OCI-LY1 (cell line): ENCODE data around the gene HAND1.

Source experiments
- H2AFZ ChIP-seq: fragments of 200-600 bp; sonication (generic), shearing (Covaris generic); 2 replicates; pipeline ENCODE4 v1.6.0; 2014; ENCODE audit warnings: antibody characterized with exemption, mild to moderate bottlenecking, low read length
- H3F3A ChIP-seq: fragments of 200-600 bp; sonication (generic), shearing (Covaris generic); 2 replicates; pipeline ENCODE4 v1.6.0; 2014; ENCODE audit warnings: mild to moderate bottlenecking, antibody characterized with exemption, low read length, moderate library complexity; ENCODE audit not compliant: insufficient read depth
- H3K27ac ChIP-seq: fragments of 200-600 bp; sonication (generic); 2 replicates; pipeline ENCODE4 v1.5.1; 2014; ENCODE audit warnings: low read length, mixed run types, mild to moderate bottlenecking, low read depth; ENCODE audit not compliant: poor library complexity, severe bottlenecking
- H3K27me3 ChIP-seq: fragments of 200-600 bp; sonication (generic); 2 replicates; pipeline ENCODE4 v1.6.0; 2014; ENCODE audit warnings: antibody characterized with exemption, mild to moderate bottlenecking, low read length, moderate library complexity; ENCODE audit not compliant: insufficient read depth
- H3K36me3 ChIP-seq: fragments of 200-600 bp; sonication (generic); 2 replicates; pipeline ENCODE4 v1.6.1; 2014; ENCODE audit warnings: mild to moderate bottlenecking, antibody characterized with exemption, low read length, moderate library complexity, mixed read lengths; ENCODE audit not compliant: insufficient read depth
- H3K4me1 ChIP-seq: fragments of 200-600 bp; sonication (generic); 2 replicates; pipeline ENCODE4 v1.5.1; 2014; ENCODE audit warnings: mild to moderate bottlenecking, low read length, moderate library complexity; ENCODE audit not compliant: insufficient read depth, severe bottlenecking
- H3K4me2 ChIP-seq: fragments of 200-600 bp; sonication (generic), shearing (Covaris generic); 2 replicates; pipeline ENCODE4 v1.6.1; 2014; ENCODE audit warnings: low read length
- H3K4me3 ChIP-seq: fragments of 200-600 bp; sonication (generic); 2 replicates; pipeline ENCODE4 v1.5.1; 2014; ENCODE audit warnings: low read length, low read depth, mild to moderate bottlenecking, mixed read lengths; ENCODE audit not compliant: poor library complexity, severe bottlenecking
- H3K79me2 ChIP-seq: fragments of 200-600 bp; shearing (Covaris generic); 2 replicates; pipeline ENCODE4 v1.6.1; 2016; ENCODE audit warnings: mixed run types, low read length, mixed read lengths; ENCODE audit not compliant: insufficient read depth
- H3K9ac ChIP-seq: fragments of 200-600 bp; sonication (generic), shearing (Covaris generic); 2 replicates; pipeline ENCODE4 v1.6.1; 2014; ENCODE audit warnings: mild to moderate bottlenecking, low read length, mixed read lengths
- H3K9me2 ChIP-seq: fragments of 200-600 bp; sonication (generic), shearing (Covaris generic); 2 replicates; pipeline ENCODE4 v1.6.1; 2014; ENCODE audit warnings: low read depth, mild to moderate bottlenecking, low read length, mixed read lengths
- H3K9me3 ChIP-seq: fragments of 200-600 bp; shearing (Covaris generic); 2 replicates; pipeline ENCODE4 v1.6.1; 2014; ENCODE audit warnings: low read length, mixed read lengths
- H4K20me1 ChIP-seq: fragments of 200-600 bp; sonication (generic), shearing (Covaris generic); 2 replicates; pipeline ENCODE4 v1.6.0; 2016; ENCODE audit warnings: mild to moderate bottlenecking, low read length; ENCODE audit not compliant: insufficient read depth
- CTCF ChIP-seq: fragments of 200-600 bp; sonication (generic), shearing (Covaris generic); IDR thresholded peaks from 2 replicates; pipeline ENCODE4 v1.5.1; 2017; ENCODE audit warnings: mild to moderate bottlenecking, antibody characterized with exemption, low read length, moderate library complexity, mixed read lengths
- EZH2 ChIP-seq: fragments of 200-600 bp; sonication (generic), shearing (Covaris generic); IDR thresholded peaks from 2 replicates; pipeline ENCODE4 v1.8.0; 2017; ENCODE audit warnings: borderline replicate concordance, mixed run types, mild to moderate bottlenecking, antibody characterized with exemption, low read length, moderate library complexity, mixed read lengths

Gene HAND1

GRCh38 chr5:154473581-154474283, 4.3 kb downstream of the HAND1 start:
- Histone ChIP-seq H3K36me3 (no peaks in the 10 kb centered on the region), H3K9ac (no peak overlapping the region), H3K9me3 (no peaks in the 10 kb centered on the region), H3K4me2 (no peak overlapping the region), H3F3A (no peaks in the 10 kb centered on the region), H3K27ac (no peak overlapping the region), H3K4me1 (no peaks in the 10 kb centered on the region), H3K4me3 (no peak overlapping the region), H4K20me1 (no peaks in the 10 kb centered on the region), H3K79me2 (no peaks in the 10 kb centered on the region), H2AFZ (no peak overlapping the region), H3K27me3 (no peaks in the 10 kb centered on the region), H3K9me2 (no peaks in the 10 kb centered on the region)
- TF ChIP-seq EZH2 (no peak), CTCF (no peak)

GRCh38 chr5:154472871-154473580, 5.0 kb downstream of the HAND1 start:
- Histone ChIP-seq H3K27me3 (no peaks in the 10 kb centered on the region), H3K9me3 (no peaks in the 10 kb centered on the region), H3K79me2 (no peaks in the 10 kb centered on the region), H2AFZ (no peak overlapping the region), H3K27ac (no peak overlapping the region), H3K4me1 (no peaks in the 10 kb centered on the region), H3K36me3 (no peaks in the 10 kb centered on the region), H3K4me3 (no peak overlapping the region), H4K20me1 (no peaks in the 10 kb centered on the region), H3F3A (no peaks in the 10 kb centered on the region), H3K4me2 (no peak overlapping the region), H3K9ac (no peak overlapping the region), H3K9me2 (no peaks in the 10 kb centered on the region)
- no peak for TF ChIP-seq EZH2
- no peak for TF ChIP-seq CTCF

- H3K4me2 ChIP-seq: no peak overlapping the region
- no peak overlapping the region for H3K4me3 ChIP-seq
- H3K4me1 ChIP-seq: no peaks in the 10 kb centered on the region
- H4K20me1 ChIP-seq: no peaks in the 10 kb centered on the region
- no peaks in the 10 kb centered on the region for H3K79me2 ChIP-seq
- TF ChIP-seq CTCF (no peak), EZH2 (no peak)
- no peaks in the 10 kb centered on the region for H3K36me3 ChIP-seq
- H3K9ac ChIP-seq: no peak overlapping the region
- H3K9me3 ChIP-seq: no peaks in the 10 kb centered on the region
- no peak overlapping the region for H3K27ac ChIP-seq
- H3K27me3 ChIP-seq: no peaks in the 10 kb centered on the region
- no peaks in the 10 kb centered on the region for H3F3A ChIP-seq
- H2AFZ ChIP-seq: no peak overlapping the region
- no peaks in the 10 kb centered on the region for H3K9me2 ChIP-seq
These were observed 6.8 kb downstream of the HAND1 start for GRCh38 chr5:154470947-154471870.
